HG02678 (cell line): ENCODE data around the gene TEX50.
"Not testable (repeated sequence)": the region's sequence is repeated elsewhere in the genome, so short reads cannot be mapped to it uniquely, and the experiment has no call there.

ENCODE experiments used
- ATAC-seq: cut with Tn5 transposase; IDR thresholded peaks from one replicate; pipeline ENCODE4 v1.9.1; 2021; ENCODE audit warnings: mild to moderate bottlenecking, moderate library complexity; ENCODE audit not compliant: unreplicated experiment

The TEX50 gene, protein sequence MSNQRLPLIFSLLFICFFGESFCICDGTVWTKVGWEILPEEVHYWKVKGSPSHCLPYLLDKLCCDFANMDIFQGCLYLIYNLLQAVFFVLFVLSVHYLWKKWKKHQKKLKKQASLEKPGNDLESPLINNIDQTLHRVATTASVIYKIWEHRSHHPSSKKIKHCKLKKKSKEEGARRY

DNA sequence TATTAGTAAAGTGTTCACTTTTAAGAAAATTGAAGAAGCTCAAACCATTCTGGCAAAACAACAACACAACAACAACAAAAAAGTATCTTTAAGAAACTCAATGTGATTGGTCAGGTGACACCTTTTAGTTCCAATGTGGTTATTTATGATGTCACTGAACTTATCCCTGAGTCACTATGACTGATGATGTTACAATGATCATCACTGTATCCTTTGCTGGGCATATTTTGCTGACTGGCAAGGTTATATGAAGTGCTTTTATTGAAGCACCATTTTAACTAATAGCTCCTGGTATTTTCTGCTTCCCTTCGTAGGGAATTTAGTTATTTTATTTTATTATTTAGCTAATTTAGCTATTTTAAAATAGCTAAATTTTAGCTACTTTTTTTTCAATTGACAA is at the start of gene TEX50:
Gene TEX50, plus strand, starts transcription at position 223 of the 400 bp plus-strand sequence. CDS start 184 bp downstream, outside the sequence.
- no peak for ATAC-seq

- no peak for ATAC-seq
Measured at GRCh38 chr1:173590557-173590956, 44.6 kb upstream of the TEX50 start.

GRCh38 chr1:173591138-173591537 is 44.0 kb upstream of the TEX50 start:
- not testable (repeated sequence) for ATAC-seq

DNA sequence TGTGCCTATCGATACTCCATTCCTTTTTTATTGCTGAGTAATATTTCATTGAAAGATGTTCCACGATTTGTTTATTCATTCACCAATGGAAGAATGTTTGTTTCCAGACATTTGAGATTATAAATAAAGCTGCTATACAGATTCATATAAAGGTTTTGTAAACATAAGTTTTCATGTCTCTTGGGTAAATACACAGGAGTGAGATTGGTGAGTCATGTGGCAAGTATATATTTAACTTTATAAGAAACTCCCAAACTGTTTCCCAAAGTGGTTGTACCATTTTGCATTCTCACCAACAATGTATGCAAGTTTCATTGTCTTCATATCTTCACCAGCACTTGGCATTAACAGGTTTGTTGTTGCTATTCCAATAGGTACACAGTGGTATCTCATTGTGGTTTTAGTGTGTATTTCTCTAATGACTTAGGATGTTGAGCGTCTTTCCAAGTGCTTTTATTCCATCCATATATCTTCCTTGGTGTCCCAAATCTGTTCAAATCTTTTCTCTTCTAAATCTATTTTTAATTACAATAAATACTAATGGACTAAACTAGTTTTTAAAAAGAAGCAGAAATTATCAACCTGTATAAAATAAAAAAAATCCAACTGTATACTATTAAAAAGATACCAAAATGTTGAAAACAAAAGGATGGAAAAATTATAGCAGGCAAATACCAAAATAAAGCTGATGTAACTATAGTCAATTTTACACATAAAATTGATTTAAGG is 38.9 kb upstream of the TEX50 start:
- ATAC-seq = no peak

DNA sequence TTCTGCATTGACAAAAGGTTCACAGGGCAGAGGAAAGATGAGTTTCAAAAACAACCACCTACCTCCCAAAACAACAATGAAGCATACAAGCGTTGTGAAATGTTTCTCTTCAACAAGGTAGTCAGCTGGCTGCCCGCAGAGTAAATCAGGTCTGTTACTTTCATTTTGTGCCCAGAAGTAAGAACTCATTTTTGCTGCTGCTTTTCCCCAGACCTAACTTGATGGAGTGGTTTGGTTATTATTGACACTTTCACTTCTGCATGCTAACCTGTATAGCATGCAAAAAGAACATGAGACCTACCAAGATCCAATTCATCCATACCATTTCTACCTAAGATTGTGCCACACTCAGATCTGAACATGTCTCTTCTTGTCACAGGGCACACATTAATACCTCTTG is 33.5 kb upstream of the TEX50 start:
- no peak for ATAC-seq

DNA sequence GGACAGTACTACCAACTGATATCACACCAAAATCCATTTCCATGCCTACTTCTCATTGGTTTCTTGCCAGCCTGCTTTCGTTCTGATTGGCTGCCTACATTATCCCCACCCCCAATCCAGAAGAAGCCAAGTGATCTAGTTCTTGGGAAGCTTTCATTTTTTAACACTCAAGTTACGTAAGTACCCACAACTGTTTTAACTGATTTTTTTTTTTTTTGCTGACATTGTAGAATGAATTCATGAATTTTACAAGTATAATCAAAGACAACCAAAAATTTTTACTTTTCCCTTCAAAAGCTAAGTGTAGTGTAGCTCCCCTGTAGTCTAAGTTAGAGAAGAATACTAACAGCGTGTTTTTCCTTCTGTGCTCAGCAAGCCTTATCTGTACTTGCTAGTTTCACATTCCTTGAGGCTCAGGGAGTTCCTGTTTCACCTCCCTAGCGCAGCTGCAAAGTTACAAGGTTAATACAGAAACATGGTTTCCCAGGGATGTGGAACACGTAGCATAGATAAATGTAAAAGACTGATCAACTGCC is 32.0 kb upstream of the TEX50 start, which contains the start of gene SLC9C2:
Gene SLC9C2, minus strand, starts transcription at position 17 of the 536 bp plus-strand sequence. CDS start 1,296 bp downstream, outside the sequence.
- no peak for ATAC-seq

DNA sequence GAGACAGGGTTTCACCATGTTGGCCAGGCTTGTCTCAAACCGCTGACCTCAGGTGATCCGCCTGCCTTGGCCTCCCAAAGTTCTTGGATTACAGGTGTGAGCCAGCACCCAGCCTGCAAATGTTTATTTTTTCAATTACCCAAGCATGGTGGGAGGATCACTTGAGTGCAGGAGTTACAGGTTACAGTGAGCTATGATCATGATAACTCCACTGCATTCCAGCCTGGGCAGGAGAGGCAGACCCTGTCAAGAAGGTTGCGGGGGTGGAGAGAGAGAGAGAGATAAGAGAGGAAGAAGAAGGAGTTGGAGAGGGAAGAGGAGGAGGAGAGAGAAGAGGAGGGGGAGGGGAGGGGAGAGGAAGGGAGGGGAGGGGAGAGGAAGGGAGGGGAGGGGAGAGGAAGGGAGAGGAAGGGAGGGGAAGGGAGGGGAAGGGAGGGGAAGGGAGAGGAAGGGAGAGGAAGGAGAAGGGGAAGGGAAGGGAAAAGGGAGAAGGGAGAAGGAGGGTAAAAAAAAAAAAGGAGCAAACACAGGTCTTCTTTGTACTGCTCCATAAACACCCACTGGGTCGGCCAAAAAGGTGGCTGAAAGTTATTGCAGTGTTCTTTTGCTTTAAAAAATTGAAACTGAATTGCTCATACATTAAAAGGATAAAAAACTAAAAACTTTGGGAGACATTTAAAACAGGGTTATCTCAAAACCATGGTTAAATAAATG is 26.5 kb upstream of the TEX50 start:
- ATAC-seq = no peak

GRCh38 chr1:173613086-173613485 is 22.1 kb upstream of the TEX50 start:
- ATAC-seq = not testable (repeated sequence)

GRCh38 chr1:173616859-173617258 is 18.3 kb upstream of the TEX50 start:
- ATAC-seq = no peak

GRCh38 chr1:173627269-173627668 is 7.9 kb upstream of the TEX50 start:
- ATAC-seq = no peak

DNA sequence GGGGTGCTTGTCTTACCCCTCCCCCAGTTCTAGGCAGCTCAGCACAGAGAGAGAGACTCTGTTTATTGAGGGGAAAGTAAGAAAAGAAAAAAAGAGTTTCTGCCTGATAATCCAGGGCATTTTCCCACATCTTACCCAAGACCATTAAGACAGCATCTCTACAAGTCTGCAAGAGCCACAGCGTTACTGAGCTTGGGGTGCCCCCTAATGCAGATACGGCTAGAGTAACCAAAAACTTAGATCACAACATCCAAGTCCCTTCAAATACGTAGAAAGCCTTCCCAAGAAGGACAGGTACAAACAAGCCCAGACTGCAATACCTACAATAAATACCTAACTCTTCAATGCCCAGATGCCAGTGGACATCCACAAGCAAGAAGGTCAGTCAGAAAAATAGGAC is 6.2 kb upstream of the TEX50 start:
- no peak for ATAC-seq

GRCh38 chr1:173637236-173638042 is 2.3 kb downstream of the TEX50 start:
- not testable (repeated sequence) for ATAC-seq

GRCh38 chr1:173638043-173639021 is 3.2 kb downstream of the TEX50 start:
- no peak for ATAC-seq

DNA sequence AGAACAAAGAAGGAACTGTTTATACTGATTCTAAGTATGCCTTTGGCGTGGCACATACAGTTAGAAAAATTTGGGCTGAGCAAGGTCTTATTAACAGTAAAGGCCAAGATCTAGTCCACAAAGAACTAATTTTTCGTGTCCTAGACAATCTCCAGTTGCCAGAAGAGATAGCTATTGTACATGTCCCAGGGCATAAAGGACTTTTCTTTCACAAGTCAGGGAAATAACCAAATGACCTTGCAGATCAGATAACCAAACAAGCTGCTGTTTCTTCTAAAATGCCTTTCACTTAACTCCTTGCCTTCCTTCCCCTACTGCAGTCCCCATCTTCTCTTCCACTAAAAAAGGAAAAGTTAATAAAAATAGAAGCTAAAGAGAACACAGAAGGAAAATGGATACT is 4.0 kb downstream of the TEX50 start:
- ATAC-seq = no peak

DNA sequence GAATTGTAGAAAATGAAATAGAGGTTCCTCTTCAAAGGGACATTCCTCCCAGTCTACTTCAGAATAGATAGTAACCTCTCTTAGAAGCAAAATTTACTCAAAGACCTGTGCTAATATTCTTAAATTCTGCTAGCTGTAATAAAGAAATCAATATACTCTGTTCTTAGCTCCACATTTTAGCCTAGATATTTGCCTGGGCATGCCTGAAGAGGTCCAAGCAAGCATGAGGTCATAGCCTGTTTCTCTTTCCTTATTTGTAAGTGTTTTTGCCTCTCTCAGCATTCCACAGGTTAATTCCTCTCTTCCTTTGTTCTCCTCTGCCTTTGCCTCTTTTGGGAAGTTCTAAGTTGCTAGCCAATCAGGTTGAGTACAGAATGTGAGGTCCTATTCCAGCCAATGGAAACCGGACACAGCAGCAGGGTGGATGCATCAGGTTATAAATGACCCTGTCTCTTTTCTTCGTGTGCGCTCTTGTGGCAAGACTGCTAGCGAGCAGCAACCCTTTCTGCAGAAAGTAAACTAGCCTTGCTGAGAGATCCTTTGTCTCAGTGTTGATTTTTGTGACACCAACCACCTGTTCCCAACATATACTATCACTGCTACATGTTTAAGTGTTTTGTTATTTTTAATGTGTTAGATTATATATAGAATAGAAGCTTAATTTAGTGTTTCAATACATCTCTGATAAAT is 7.5 kb downstream of the TEX50 start:
- not testable (repeated sequence) for ATAC-seq

DNA sequence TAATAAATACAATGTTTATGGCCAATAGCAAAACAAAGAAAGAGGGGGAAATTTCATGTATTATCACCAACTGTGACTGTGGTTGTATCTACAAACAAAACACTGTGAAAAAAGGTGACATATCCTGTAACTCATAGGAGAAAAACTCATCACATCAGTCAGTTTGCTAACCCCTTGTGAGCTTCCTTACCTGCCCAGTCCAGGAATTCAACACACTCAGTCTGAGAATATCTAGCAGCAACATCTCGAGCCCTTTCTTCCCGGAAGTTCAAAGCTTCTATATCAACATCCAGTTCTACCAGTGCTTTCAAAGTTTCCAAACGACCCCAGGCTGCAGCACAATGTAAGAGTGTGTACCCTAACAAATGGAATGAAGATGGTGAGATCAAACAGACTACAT is 11.5 kb downstream of the TEX50 start:
- ATAC-seq = no peak

- ATAC-seq = no peak
Measured at GRCh38 chr1:173648880-173649605, 13.9 kb downstream of the TEX50 start.

GRCh38 chr1:173660306-173660705 is 25.2 kb downstream of the TEX50 start:
- no peak for ATAC-seq
